Bone marrow (tissue), 2 donors: ENCODE results near the gene PTCD2.
A peak's percentile ranks its signal among the peaks of the same experiment; 100 is the strongest.

Experiments used
- DNase-seq, 2 donors: peaks; one replicate each; lab custom pipeline; 2025; lab: John Stamatoyannopoulos, UW

PTCD2 gene

DNA sequence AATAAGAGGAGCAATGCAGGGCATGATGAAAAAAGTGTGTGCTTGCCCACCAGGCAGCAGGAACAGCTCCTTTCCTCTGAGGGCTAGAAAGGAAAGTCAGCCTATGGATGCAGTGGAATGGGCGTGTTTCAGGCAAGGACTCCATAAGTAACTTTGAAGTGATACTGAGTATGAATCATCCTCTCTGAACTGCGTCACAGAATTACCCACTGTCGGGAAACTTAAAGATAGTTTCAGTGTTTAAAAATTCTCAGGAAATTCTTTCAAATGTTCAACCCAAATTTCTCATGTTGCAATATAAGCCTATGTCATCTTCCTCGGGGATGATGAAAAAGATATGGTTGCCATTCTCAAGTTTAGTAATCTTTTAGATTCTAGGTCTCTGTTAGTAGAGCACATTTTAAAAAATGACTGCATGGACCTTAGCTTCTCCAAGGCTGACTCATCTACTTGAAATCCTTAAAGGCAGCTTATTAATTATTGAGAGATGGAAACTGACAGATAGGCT is 27.7 kb downstream of the PTCD2 start:
- DNase-seq: no peak

DNA sequence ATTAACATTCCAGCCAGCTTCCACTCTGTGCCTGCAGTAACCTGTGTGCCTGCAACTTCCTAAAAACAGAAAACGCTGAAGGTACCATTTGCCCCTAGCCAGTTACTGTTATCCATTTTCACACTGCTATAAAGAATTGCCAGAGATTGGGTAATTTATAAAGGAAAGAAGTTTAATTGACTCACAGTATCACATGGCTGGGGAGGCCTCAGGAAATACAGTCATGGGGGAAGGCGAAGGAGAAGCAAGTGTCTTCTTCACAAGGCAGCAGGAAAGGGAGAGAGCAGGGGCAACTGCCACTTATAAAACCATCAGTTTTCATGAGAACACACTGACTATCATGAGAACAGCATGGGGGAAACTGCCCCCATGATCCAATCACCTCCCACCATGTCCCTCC is 31.2 kb downstream of the PTCD2 start:
- DNase-seq: no peak

DNA sequence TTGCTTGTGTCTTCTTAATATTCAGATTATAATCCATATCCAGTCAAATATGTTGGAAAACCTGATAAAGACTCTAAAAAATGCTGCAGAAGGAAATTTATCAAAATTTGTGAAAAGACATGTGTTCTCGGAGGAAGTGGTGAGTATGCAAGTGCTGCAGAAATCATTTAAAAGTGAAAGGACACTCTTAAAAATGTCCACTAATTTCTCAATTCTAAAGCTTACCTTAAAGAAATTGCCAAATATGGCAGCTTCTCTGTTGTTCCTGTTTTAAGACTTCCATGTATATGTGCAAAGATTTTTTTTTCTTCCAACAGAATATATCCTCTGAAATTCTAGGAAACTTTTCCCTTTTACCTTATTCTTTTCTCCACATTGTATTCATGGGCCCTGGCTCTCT is 32.4 kb downstream of the PTCD2 start:
- no peak for DNase-seq

DNA sequence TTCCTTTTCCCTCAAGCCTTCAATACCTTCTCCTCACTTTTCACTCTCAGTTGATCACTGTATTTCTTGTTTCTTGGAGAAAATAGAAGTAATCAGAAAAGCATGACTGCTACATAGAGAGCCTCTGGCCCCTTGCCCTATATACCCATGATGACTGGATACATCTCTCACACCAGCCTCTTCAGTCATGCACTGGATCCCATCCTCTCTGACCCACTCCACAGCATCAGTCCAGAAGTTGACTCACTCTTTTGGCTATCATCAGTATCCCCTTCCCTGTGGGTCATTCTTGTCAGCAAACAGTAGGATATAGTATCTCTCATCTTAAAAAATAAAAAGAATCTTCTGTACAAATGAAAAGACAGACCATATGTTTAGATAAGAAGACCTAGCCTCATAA is 32.9 kb downstream of the PTCD2 start:
- DNase-seq: no peak

DNA sequence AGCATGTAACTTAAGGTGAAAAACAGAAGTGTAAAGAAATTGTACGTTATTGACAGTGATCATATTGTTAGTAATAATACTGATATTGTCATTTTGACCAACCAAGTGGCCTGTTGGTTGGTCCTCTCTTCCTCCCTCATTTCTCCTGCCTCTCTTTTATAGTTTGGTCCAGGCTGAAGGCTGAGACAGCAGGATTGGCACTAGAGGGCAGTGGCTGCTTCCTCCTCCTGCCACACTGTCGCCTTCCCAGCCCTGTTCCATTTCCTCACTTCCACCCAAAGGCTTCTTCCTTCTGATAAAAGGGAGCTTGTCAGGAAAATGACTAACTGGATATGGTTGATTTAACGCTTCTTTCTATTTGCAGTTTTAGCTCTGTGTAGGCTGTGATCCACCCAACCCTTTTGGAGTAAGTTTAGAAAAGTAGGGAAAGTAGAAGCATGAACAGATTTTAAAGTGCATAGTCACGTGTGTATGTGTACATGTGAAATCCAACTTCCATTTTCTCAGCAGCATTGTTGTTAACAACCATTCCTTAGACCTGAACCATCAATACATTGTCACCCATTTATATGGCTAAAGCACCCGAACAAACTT is 35.6 kb downstream of the PTCD2 start:
- DNase-seq: no peak

DNA sequence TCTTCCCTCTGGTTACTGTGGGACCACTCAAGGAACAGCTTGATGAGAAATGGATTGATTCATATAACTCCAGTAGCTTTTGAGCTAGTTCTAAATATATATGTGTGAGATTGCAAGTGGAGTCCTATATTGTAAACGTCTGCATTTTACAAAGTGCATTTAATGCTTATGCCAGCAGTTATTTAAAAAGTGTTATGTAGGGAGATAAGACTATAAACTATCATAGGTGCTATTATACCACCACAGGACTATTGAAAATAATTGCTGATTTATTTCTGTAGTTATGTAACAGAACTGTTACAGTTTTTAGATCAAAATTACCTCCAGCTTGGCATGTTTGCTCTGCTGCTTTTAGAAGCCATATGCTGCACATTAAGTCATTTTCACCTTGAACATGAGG is 36.2 kb downstream of the PTCD2 start:
- no peak for DNase-seq

DNA sequence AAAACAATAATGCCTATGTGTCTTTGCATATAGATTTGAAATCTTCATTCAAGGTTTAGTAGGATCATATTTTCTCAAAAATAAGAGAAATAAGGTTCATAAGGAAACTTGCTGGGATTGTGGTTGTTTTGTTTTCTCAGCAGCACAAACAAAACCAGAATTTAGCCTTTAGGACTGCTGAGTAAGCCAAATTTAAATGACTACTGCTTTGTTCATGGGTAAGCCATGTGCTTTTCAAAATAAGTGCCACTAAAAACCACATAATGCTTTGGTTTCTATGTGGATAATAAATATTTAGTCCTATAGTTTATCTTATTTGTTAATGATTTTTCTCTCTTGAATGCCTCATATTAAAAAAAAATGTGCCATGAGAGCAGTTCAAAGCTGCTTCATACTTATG is 38.8 kb downstream of the PTCD2 start:
- DNase-seq: no peak

DNA sequence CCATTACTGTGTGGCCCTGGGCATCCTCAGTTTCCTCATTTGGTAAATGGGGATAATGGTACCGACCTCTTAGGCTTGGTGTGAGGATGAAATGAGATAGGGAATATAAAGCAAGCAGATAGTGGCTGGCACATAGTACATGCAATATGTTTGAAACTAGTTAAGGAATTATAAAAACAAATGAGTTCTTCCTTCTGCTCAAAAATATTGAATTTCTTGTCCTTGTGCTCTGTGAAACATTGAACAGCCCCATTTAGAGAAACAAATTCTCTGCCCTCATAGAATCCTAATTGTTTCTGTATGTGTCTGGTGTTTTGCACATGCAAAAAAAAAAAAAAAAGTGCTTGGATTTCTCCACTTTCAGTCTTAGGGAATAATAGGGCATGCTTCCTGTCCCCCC is 39.7 kb downstream of the PTCD2 start:
- no peak for DNase-seq

DNA sequence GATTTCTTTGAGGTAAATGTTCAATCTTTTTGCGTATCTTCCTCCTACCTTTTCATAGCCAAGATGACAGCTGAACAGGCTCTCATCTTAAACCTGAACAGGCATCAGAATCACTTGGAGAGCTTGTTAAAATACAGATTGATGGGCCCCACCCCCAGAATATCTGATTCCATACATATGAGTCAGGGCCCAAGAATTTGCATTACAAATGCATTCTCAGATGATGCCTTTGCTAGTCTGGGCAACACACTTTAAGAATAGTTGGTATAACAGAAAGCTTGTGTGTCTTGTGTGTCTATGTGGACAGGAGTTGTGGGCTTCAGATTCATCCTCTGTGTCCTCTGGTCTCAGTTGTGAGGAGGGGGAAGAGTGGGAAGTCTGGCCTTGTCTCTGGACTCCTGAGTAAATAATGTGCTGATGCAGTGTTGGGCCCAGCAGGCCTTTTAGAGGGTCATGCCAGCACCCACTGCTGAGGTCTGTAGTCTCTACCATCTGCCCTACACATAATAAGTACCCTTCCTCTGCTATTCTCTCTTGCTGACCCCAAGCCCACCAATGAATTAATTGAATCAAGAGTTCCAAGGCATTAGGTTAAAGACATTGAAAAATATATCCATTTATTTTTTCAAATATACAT is 43.1 kb downstream of the PTCD2 start:
- DNase-seq: no peak

DNA sequence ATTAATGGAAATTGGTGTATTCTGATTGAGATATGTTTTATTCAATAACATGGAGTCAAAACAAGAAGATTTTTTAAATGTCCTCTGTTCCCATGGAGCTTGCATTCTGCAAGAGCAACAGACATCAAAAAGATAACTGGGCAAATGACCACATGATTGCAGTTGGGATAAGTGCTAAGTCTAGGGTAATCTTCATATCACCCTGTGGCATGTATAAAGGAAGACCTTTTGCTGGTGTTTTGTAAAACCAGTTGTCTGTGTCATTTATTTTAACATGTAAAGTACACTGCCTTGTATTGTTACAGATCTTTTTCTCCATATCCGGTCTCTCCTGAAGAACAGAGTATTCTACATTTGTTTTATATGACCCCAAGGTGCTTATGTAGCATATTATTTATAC is 44.0 kb downstream of the PTCD2 start:
- no peak for DNase-seq

DNA sequence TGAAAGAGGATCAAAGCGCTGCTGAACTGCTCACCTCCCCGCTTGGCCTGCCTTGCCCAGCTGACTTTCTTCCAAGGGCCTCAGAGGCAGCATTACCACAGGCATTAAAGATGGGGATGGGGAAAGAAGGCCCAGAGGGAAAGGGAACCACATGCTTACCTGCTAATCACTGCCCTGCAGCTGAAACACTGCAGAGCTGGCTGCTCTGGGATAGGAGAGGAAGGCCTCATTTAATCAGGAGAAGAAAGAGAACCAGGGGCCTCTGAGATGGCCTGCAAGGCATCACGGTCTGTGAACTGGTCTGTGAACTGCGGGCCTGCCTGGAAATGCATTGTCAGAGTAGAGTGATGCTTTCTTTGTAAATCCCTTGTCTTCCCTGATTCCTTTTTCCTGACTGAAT is 44.8 kb downstream of the PTCD2 start:
- no peak for DNase-seq

DNA sequence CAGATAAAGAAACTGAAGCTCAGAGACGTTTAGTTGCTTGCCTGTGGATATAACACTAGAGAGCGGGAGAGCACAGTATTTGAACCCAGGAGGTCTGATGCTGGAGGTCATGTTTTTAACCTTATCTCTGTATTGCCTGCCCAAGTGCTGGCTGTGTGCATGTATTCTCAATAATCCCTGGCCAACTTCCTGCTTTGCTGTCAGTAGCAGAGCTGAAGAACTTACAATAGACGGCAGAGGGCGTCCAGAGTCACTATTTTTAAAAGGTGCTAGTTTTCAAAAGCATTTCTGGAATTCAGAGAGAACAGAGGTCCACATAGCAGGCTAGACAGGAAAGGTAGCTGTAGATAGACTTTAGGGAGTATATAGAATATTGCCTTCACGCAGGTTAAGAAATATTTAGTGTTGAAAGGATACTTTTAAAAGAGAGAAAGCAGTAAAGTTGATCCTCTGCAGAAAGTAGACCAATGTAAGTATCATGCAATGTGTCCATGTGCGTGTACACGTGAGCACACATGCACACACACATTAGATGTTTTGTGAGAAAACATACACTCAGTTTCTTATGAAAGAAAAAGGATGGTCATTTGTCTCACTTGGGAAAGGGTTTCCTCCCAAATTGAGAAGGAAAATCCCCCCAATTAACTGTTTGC is 46.3 kb downstream of the PTCD2 start:
- peak; percentile 9 to 70 for DNase-seq

DNA sequence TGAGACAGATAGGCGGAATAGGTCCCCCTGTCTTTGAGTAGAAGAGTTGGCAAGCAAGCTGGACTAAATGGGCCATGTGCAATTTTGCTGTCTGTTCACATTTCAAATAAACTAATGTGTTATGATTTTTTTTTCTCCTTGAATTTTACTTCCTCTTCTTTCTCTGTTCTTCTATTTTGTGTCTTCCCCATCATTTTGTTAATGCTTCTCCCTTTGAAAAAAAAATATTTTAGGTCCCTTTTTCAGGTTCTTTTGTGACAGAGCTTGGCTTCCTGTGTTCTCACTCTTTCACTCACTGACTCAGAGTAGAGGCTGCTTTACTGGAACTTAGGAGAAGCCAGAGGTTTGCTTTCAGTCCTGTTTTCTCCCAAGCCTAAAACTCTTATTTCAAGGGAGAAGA is 48.1 kb downstream of the PTCD2 start:
- peak in 1 of 2 donors; percentile 53 for DNase-seq

DNA sequence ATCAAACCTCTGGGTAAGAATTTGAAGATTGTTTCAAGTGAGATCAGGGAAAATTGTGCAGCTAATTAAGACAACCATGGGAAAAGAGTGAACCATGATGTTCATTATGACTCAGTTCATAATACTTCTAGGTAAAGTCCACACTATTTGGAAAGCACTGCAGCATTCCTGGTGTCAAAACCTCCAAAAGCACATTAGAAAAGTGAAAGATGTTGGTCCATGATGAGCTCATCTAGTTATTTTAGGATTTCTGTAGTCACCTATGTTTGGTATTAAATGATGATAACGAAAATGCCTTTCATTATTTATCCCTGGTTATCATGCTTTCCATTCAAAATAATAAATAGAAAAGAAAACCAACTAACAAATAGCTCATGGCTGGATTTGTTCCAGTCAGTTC is 49.1 kb downstream of the PTCD2 start:
- no peak for DNase-seq

DNA sequence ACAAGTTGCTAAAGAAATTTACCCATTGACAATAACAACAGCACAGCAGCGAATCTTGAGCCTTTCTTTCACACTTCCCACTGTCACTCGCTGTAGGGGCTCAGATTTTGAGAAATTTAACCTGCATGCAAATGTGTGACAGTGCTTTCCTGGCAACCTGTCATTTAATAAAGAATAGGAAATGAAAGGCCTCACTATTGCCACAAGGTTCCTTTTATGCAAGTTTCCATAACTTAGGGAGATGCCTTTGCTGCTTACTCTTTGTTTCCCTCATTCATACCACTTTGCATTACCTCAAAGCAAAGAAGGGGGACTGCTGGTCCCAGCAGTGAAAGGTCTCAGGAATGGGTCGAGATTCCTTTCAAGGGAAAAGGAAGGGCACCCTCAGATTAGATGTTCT is 49.5 kb downstream of the PTCD2 start:
- DNase-seq: no peak

DNA sequence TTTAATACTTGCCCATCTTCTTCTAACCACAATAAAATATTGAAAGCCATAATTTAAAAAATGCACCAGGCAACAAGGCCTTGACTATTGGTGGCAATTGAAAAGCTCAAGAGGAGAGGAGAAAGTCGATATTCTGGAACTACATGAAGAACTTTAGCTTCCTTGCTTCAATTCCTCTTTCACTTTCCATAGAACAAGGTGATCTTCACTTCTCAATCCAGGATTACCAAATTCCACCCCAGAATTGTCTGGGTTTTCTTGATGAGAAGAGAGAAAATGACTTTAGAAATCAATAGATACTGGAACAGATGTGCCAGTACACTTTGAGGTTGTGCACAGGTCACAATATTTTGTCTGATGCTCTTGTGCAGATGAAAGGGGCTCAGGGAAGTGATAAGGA is 52.2 kb downstream of the PTCD2 start:
- no peak for DNase-seq

DNA sequence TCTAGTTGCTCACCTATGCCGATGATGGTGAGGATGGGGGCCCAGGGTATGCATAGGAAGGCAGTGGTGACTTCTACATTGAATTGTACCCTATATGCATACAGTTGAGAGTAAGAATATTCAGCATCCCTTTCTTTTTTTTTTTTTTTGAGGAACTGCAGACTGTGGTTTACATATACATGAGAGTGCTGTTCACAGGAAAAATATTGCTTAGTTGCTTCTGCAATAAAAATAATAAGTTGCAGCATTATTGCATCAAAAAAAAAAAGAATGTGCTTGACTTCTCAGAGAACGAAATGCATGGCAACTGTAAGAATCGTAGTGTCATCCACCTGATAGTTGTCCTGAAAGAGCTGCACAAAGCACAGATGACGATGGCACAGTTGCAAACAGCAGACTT is 52.8 kb downstream of the PTCD2 start:
- DNase-seq: no peak

DNA sequence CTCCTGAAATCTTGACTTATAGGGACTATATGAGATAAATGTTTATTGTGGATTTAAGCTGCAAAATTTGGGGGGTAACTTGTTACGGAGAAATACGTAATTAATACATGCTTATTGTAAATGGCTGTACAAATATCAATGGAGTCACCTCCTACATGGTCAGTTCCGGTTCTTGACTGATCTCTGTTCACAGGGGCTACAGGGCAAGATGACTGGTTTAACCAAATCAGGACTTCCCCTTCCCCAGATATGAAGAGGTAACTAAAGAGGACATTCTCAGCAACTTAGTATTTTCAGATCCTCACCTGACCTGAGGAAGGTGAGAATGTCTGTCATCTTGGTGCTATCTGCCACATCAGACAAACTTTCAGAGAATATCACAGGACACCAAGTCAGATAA is 54.7 kb downstream of the PTCD2 start:
- no peak for DNase-seq

DNA sequence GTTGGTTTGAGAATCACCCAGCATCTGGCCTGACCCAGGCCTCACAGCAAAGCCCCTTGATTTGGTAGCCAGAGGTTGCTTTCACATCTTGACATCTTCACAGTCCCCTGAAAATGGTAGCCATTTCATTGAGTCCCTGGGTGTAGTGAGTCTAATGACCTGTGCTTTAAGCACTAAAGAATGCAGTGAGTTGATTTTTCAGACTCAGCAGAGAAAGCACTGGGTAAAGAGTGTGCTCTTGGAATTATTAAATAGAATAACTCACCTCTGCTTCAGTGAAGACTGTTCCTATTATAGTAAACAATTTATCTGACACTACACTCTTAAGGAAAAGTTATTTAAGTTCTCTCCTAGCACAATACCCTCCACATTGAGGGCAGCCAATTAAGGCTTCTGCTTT is 56.2 kb downstream of the PTCD2 start:
- DNase-seq: no peak

DNA sequence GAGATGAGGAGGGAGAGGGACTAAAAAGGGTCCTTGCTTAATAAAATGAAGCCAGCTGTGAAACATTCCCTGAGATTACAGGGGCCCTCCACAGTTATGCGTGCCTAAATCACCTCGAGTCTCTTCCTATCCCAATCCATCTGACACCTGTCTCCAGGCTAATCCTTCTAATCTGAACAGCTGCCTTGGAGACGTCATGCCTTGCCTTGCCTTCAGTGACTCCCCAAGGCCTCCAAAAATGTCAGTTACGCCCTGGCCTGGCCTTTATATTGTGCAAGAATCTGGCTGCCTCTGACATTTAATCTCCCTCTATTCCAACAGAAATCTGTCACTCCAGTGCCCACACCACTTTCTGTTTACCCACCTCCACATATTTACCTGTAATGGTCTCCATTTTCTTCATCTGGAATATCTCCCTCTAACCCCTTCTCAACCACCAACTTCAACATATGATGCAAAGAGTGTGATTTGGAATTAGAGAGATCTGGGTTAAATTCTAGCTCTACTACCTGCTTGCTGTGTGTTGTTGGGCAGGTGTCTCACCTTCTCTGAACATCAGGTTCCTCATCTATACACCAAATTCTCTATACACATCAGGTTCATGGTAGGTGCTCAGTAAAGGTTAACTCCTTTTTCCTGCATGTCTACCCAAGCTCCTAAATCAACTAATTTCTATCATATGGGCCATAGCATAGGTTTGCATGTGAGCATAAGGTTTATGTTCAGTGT is 57.9 kb downstream of the PTCD2 start:
- no peak for DNase-seq

DNA sequence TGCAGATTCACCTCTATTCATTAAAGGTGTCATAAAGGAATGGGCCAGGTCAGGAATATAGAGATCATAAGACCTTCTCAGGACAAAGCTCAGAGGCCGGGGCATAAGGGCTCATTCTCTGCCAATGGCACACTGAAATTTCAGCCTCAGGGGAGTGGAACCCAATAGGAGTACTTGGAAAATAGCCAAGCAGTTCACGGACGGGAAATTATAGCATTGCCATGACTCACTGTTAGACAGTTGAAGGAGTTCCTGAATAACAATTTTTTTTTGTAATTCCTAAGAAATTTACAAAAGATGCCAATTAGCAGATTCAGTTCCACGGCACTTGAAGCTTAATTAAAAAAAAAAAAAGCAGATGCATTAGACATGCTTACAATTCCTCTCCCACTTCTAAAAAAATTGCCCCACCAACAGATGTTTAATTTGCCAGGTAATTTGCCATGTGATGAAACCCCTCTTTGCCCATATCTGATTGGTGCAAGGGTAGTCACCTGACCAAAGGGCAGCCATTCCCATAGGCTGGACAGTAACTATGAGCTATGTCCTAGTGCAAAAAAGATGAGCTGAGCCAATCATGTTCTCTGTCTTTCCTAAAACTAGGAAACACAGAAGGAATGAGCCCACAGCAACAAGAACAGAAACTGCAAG is 58.6 kb downstream of the PTCD2 start:
- peak in 1 of 2 donors; percentile 50 for DNase-seq

DNA sequence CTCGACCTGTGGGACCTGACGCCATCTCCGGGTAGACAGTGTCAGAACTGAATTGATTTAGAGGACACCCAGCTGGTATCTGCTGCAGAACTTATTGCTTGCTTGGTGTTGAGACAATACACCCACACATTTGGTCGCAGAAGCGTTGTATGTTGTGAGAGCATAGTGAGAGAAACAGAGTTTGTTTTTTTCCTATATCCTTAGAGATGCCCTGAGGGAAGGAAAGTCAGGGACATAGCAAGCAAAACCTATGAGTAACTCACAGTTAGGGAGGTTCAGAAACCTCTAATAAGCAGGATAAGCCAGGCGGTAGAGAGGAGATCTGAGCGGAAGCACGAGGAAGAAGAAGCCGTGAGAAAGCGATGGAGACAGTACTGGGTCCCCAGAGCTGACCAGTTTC is 59.8 kb downstream of the PTCD2 start:
- no peak for DNase-seq
